Caco-2 (cell line): ENCODE measurements around the gene ITGB8. TPM values are rescaled to one million over a fixed set of nuclear protein-coding genes. Genes with fewer than 3 reads are reported as not detected.

Source experiments
- BruUV-seq: library from RNA; stranded (reverse); fragments of 400-500 nt; replicated peaks from 2 replicates; lab custom pipeline; 2021; lab: Mats Ljungman, UMichigan
- CTCF ChIA-PET: fragments of 300-600 bp; sonication (Branson Sonifier 250); formaldehyde crosslinking; loops from one replicate; lab custom pipeline; 2022; ENCODE audit warnings: antibody characterized with exemption; lab: Charles Lee
- POLR2A ChIA-PET: fragments of 300-600 bp; sonication (Branson Sonifier 250); formaldehyde crosslinking; loops from one replicate; lab custom pipeline; 2022; ENCODE audit warnings: antibody characterized with exemption; lab: Charles Lee
- DNase-seq, 2 experiments: peaks; one replicate each; pipeline versions ENCODE4 v3.0.0 to v3.0.0-alpha.2; 2020 to 2022
- H3K27me3 ChIP-seq: replicated peaks from 2 replicates; pipeline ENCODE4 v1.6.0; 2011; ENCODE audit warnings: low read length; ENCODE audit not compliant: control insufficient read depth, insufficient read depth
- H3K36me3 ChIP-seq: 2 replicates; pipeline ENCODE4 v1.5.1; 2011; ENCODE audit warnings: low read length; ENCODE audit not compliant: control insufficient read depth, insufficient read depth
- H3K4me1 ChIP-seq: fragments of 250-450 bp; sonication (Bioruptor Pico); 2 replicates; pipeline ENCODE4 v1.5.1; 2020; ENCODE audit warnings: mild to moderate bottlenecking
- H3K4me3 ChIP-seq: 2 replicates; pipeline ENCODE4 v1.5.1; 2011; ENCODE audit warnings: low read depth, mild to moderate bottlenecking, control low read depth, low read length
- H3K9me3 ChIP-seq: fragments of 250-450 bp; sonication (Bioruptor Pico); 2 replicates; pipeline ENCODE4 v1.5.1; 2020; ENCODE audit warnings: mild to moderate bottlenecking, moderate library complexity
- H3K27ac Mint-ChIP-seq: one replicate; pipeline ENCODE4 v1.8.0; 2022; ENCODE audit warnings: mixed read lengths; ENCODE audit not compliant: unreplicated experiment
- H3K27me3 Mint-ChIP-seq: one replicate; pipeline ENCODE4 v1.8.0; 2022; ENCODE audit warnings: mixed read lengths; ENCODE audit not compliant: insufficient read depth, unreplicated experiment
- H3K36me3 Mint-ChIP-seq: one replicate; pipeline ENCODE4 v1.8.0; 2022; ENCODE audit warnings: mild to moderate bottlenecking, mixed read lengths; ENCODE audit not compliant: insufficient read depth, unreplicated experiment
- H3K4me1 Mint-ChIP-seq: one replicate; pipeline ENCODE4 v1.8.0; 2022; ENCODE audit warnings: low read depth, mixed read lengths; ENCODE audit not compliant: unreplicated experiment
- H3K4me3 Mint-ChIP-seq: one replicate; pipeline ENCODE4 v1.8.0; 2022; ENCODE audit warnings: mild to moderate bottlenecking, moderate library complexity, mixed read lengths; ENCODE audit not compliant: unreplicated experiment
- H3K9me3 Mint-ChIP-seq: one replicate; pipeline ENCODE4 v1.8.0; 2022; ENCODE audit warnings: mixed read lengths; ENCODE audit not compliant: unreplicated experiment
- CTCF ChIP-seq, 2 experiments: fragments of 200-600 bp in 1 of 2; IDR thresholded peaks; 1 replicate in 1 of 2; 2 replicates in 1 of 2; pipeline versions ENCODE4 v1.5.1 to v1.8.0; 2011 to 2022; ENCODE audit warnings: antibody characterized with exemption in 1 of 2, control low read depth in 1 of 2, inconsistent platforms in 1 of 2, low read depth in 1 of 2, low read length in 1 of 2, mild to moderate bottlenecking in 1 of 2, moderate library complexity in 1 of 2; ENCODE audit not compliant: insufficient read depth in 1 of 2, severe bottlenecking in 1 of 2, unreplicated experiment in 1 of 2
- intact Hi-C: fragments of 100-400 bp; cut with micrococcal nuclease; formaldehyde crosslinking; loops from one replicate; pipeline ENCODE4 v1.10.0; 2022; ENCODE audit not compliant: unreplicated experiment
- total RNA-seq: library from RNA; stranded (reverse); gene quantifications from 2 replicates; pipeline ENCODE4 v1.2.3, GENCODE V29; 2022

Gene ITGB8
- total RNA-seq, 1 experiment from 2014 or later: 3.2 TPM

GRCh38 chr7:20312562-20312961, 18.1 kb upstream of the ITGB8 start:
- Histone ChIP-seq H3K4me1 (peaks cover 13% of the 10 kb centered on the region; the same call in 1 of the 2 replicates), H3K4me3 (no peak overlapping the region), H3K27me3 (no peaks in the 10 kb centered on the region), H3K9me3 (no peaks in the 10 kb centered on the region), H3K36me3 (no peaks in the 10 kb centered on the region)
- ChIA-PET POLR2A (no interaction called here), CTCF (interaction anchor here (0.7 kb wide), 1 partner anchor 599 kb away, joined by 3 read pairs; no protein-coding TSS in a partner anchor)
- intact Hi-C loops: loop anchor here (5.0 kb wide), 1 partner anchor 600 kb away; no protein-coding TSS in a partner anchor
- H3K27me3 Mint-ChIP-seq: no peaks in the 10 kb centered on the region
- no peak for TF ChIP-seq CTCF (IDR thresholded peaks at IDR 0.05; ENCODE audit: insufficient read depth in 1 of 2, low read depth in 1 of 2, low read length in 1 of 2, severe bottlenecking in 1 of 2, unreplicated experiment in 1 of 2)
- no peak overlapping the region for H3K27ac Mint-ChIP-seq
- no TSS peak for BruUV-seq
- H3K9me3 Mint-ChIP-seq: no peaks in the 10 kb centered on the region
- no peak overlapping the region for H3K4me3 Mint-ChIP-seq
- no peak for DNase-seq
- H3K36me3 Mint-ChIP-seq: no peaks in the 10 kb centered on the region
- H3K4me1 Mint-ChIP-seq: peaks cover 23% of the 10 kb centered on the region

GRCh38 chr7:20313626-20314025, 17.1 kb upstream of the ITGB8 start:
- H3K27me3 Mint-ChIP-seq: no peaks in the 10 kb centered on the region

GRCh38 chr7:20314198-20314597, 16.5 kb upstream of the ITGB8 start:
- peaks cover 22% of the 10 kb centered on the region for H3K4me1 Mint-ChIP-seq
- Histone ChIP-seq H3K4me3 (no peak overlapping the region), H3K9me3 (no peaks in the 10 kb centered on the region), H3K36me3 (no peaks in the 10 kb centered on the region), H3K27me3 (no peaks in the 10 kb centered on the region), H3K4me1 (peaks cover 10% of the 10 kb centered on the region; the same call in 1 of the 2 replicates)
- no peaks in the 10 kb centered on the region for H3K27me3 Mint-ChIP-seq
- no peak for TF ChIP-seq CTCF (IDR thresholded peaks at IDR 0.05; ENCODE audit: insufficient read depth in 1 of 2, low read depth in 1 of 2, low read length in 1 of 2, severe bottlenecking in 1 of 2, unreplicated experiment in 1 of 2)
- no peak for DNase-seq
- no peak overlapping the region for H3K4me3 Mint-ChIP-seq
- H3K27ac Mint-ChIP-seq: no peak overlapping the region
- ChIA-PET POLR2A (no interaction called here), CTCF (no interaction called here)
- no peaks in the 10 kb centered on the region for H3K9me3 Mint-ChIP-seq
- intact Hi-C loops: loop anchor here (5.0 kb wide), 1 partner anchor 602 kb away; no protein-coding TSS in a partner anchor
- no TSS peak for BruUV-seq
- no peaks in the 10 kb centered on the region for H3K36me3 Mint-ChIP-seq

More at GRCh38 chr7:20313626-20314025, 17.1 kb upstream of the ITGB8 start:
- Histone ChIP-seq H3K9me3 (no peaks in the 10 kb centered on the region), H3K4me1 (peaks cover 10% of the 10 kb centered on the region; the same call in 1 of the 2 replicates), H3K27me3 (no peaks in the 10 kb centered on the region), H3K36me3 (no peaks in the 10 kb centered on the region), H3K4me3 (no peak overlapping the region)
- Mint-ChIP-seq H3K9me3 (no peaks in the 10 kb centered on the region), H3K4me1 (peaks cover 18% of the 10 kb centered on the region), H3K36me3 (no peaks in the 10 kb centered on the region), H3K27ac (no peak overlapping the region), H3K4me3 (no peak overlapping the region)
- CTCF ChIA-PET: no interaction called here
- intact Hi-C loops: loop anchor here (5.0 kb wide), 1 partner anchor 601 kb away; no protein-coding TSS in a partner anchor
- DNase-seq: no peak
- POLR2A ChIA-PET: no interaction called here
- TF ChIP-seq CTCF (IDR thresholded peaks at IDR 0.05; ENCODE audit: insufficient read depth in 1 of 2, low read depth in 1 of 2, low read length in 1 of 2, severe bottlenecking in 1 of 2, unreplicated experiment in 1 of 2): no peak
- no TSS peak for BruUV-seq
